Ovary (tissue), 9 donors: ENCODE data around the gene KIZ. TPM values are rescaled to one million over a fixed set of nuclear protein-coding genes. Genes with fewer than 3 reads are reported as not detected.

Experiments
- DNase-seq, 5 donors: peaks; one replicate each; pipeline ENCODE4 v3.0.0-alpha.2; 2019 to 2020
- H3K27ac ChIP-seq, 2 donors: fragments of 200-600 bp; one replicate each; pipeline versions ENCODE4 v1.5.1 to v1.8.0; 2019 to 2022
- H3K27me3 ChIP-seq: fragments of 200-600 bp; one replicate; pipeline ENCODE4 v1.8.0; 2022
- H3K36me3 ChIP-seq: fragments of 200-600 bp; sonication (generic); one replicate; pipeline ENCODE4 v1.5.1; 2019
- H3K4me1 ChIP-seq: one replicate; pipeline ENCODE4 v1.8.1; 2013; ENCODE audit warnings: mild to moderate bottlenecking, moderate library complexity; ENCODE audit not compliant: insufficient read depth
- H3K4me3 ChIP-seq: fragments of 200-600 bp; sonication (generic); one replicate; pipeline ENCODE4 v1.5.1; 2017
- H3K9me3 ChIP-seq, 2 donors: fragments of 200-600 bp in 1 of 2; sonication (generic) in 1 of 2; one replicate each; pipeline versions ENCODE4 v1.5.1 to v1.8.1; 2013 to 2019; ENCODE audit warnings: mild to moderate bottlenecking in 1 of 2, moderate library complexity in 1 of 2
- EP300 ChIP-seq: sonication (generic); formaldehyde crosslinking; IDR thresholded peaks from one replicate; pipeline ENCODE4 v1.6.1; 2017; ENCODE audit warnings: antibody characterized with exemption
- POLR2A ChIP-seq: fragments of 450-650 bp; IDR thresholded peaks from one replicate; pipeline ENCODE4 v1.6.1; 2017; ENCODE audit warnings: antibody characterized with exemption, mild to moderate bottlenecking, moderate library complexity
- WGBS, 3 donors: extraction: QIAGEN DNeasy Blood & Tissue Kit in 1 of 3; methylation state at CpG; one replicate each; pipeline versions ENCODE4 v1.1.5 to v1.1.7; 2013 to 2017; 5-methylcytosine and 5-hydroxymethylcytosine counted together
- intact Hi-C, 4 donors: fragments of 100-400 bp; cut with DNase I; formaldehyde crosslinking; loops; one replicate each; pipeline versions ENCODE4 v1.11.0 to v1.15.1; 2022 to 2023
- polyA plus RNA-seq, 2 donors: library from polyadenylated mRNA; stranded (reverse); fragments of 200-250 nt in 1 of 2; fragments of 350-450 nt in 1 of 2; fragmentation: Illumina TruSeq in 1 of 2; extraction: RNeasy Lipid Tissue Mini Kit (QIAGEN cat#74804) in 1 of 2; gene quantifications; one replicate each; pipeline ENCODE4 v1.2.3, GENCODE V29; 2013 to 2014
- total RNA-seq, 7 donors: library from RNA; depleted of rRNA in 2 of 7; stranded (reverse); fragments of >200 nt in 2 of 7; fragmentation: NEBNext Ultra II Directional in 3 of 7; extraction: Animal tissue kit (Norgen Biotek cat#: 25700) in 3 of 7; gene quantifications; one replicate each; pipeline versions ENCODE4 v1.1.0 to v1.2.4, GENCODE V29; 2016 to 2023
- TF ChIP-seq, protein P1 (sequence below), 3 donors: fragments of 450-650 bp in 2 of 3; fragments of 200-600 bp in 1 of 3; IDR thresholded peaks; one replicate each; pipeline versions ENCODE4 v1.5.1 to v1.8.0; 2016 to 2022; ENCODE audit warnings: antibody characterized with exemption in 3 of 3, mild to moderate bottlenecking in 1 of 3
- donor health status: DM: no; HTN: no; CAD: no; lungs with moderate emphysema.
- donor health status: DM: no; HTN: no; CAD: no.
- donor health status: Bipolar disorder and iron deficiency.
- donor health status: DM: yes; HTN: yes; CAD: no.
- donor health status: DM: no; HTN: no; CAD: no.
- donor health status: DM: yes; HTN: yes; CAD: no.

Gene KIZ
- total and polyA plus RNA-seq, 9 donors: 20.5 to 59.5 (median 42.1) TPM

DNA sequence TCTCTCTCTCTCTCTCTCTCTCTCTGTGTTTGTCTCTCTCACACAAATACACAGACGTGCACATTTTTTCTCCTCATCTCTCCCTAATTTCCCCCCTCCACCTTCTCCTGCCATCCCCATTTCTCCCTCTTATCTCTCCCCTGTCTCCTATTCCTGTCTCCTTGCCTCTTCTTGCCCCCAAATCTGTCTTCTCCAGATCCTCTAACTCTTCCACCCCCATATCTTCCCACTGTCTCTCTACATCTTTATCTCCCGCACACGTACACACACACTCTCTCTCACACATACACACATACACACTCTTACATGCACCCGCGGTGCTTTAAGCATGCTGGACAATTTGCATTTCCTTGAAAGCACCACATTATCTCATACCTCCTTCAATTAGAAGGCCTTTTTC lies 15.9 kb downstream of the KIZ start:
- WGBS, 3 donors: 82 to 89% (median 84%) methylated on average over 5 of the region's 5 CpGs
- intact Hi-C loops: no loop called here
- Histone ChIP-seq H3K27me3 (no peaks in the 10 kb centered on the region), H3K9me3 (no peaks in the 10 kb centered on the region), H3K4me1 (peaks cover 2% of the 10 kb centered on the region), H3K36me3 (no peaks in the 10 kb centered on the region), H3K4me3 (no peak overlapping the region), H3K27ac (no peak overlapping the region)
- TF ChIP-seq EP300: no peak
- TF ChIP-seq POLR2A: no peak
- TF ChIP-seq, protein P1, sequence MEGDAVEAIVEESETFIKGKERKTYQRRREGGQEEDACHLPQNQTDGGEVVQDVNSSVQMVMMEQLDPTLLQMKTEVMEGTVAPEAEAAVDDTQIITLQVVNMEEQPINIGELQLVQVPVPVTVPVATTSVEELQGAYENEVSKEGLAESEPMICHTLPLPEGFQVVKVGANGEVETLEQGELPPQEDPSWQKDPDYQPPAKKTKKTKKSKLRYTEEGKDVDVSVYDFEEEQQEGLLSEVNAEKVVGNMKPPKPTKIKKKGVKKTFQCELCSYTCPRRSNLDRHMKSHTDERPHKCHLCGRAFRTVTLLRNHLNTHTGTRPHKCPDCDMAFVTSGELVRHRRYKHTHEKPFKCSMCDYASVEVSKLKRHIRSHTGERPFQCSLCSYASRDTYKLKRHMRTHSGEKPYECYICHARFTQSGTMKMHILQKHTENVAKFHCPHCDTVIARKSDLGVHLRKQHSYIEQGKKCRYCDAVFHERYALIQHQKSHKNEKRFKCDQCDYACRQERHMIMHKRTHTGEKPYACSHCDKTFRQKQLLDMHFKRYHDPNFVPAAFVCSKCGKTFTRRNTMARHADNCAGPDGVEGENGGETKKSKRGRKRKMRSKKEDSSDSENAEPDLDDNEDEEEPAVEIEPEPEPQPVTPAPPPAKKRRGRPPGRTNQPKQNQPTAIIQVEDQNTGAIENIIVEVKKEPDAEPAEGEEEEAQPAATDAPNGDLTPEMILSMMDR (IDR thresholded peaks at IDR 0.05): no peak
- no peak for DNase-seq

DNA sequence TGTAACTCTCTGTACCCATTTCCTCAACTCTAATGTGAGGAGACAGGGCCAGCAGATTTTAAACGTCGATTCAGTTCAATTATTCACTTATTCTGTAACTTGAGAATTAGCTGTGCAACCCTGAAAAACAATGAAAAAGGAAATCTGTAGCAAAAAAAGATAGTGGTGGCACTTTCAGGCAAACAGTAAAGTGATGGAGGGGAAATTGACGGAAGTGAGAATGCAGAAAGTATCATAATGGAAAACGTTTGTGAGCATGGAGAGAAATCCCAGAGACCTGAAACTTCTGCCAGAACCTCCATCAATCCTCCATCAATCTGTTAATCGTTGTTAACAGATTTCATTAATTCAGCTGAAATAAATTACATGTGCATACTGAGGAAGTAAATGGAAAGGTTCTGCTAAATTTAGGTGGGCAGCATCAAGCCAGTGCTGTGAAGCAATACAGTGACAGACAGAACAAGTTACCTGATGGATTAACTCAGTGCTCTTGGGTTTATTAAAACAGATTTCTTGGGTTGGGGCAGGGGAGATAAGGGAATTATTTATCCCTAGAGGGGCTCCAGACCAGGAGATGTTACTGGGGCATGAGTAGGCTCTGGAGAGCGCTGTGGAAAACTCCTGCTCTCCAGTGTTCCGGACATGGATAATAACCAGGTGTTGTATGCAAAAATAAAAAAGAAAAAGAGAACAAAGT lies 17.5 kb downstream of the KIZ start:
- intact Hi-C loops: no loop called here
- TF ChIP-seq, protein P1 (IDR thresholded peaks at IDR 0.05): no peak
- DNase-seq: no peak
- Histone ChIP-seq H3K4me3 (no peak overlapping the region), H3K27me3 (no peaks in the 10 kb centered on the region), H3K4me1 (peaks cover 2% of the 10 kb centered on the region), H3K9me3 (no peaks in the 10 kb centered on the region), H3K36me3 (no peaks in the 10 kb centered on the region), H3K27ac (no peak overlapping the region)
- 90 to 92% (median 92%) methylated on average over 7 of the region's 7 CpGs for WGBS, 3 donors

DNA sequence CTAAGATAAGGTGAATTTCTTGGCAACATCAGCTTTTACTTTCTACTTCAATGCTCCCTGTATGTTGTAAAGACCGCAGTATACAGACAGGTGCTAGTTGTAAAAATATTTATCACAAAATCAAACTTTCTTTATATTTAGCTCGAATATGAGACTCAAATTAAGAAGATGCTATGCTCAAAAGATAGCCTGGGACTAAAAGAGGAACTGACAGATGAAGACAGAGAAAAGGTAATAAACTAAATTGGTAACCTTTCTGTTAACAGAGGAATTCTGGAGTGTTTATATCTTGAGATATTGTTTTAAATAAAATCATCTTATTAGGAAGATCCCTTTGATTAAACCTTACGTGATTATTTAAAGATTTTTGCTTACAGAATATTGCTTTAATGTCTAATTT lies 19.5 kb downstream of the KIZ start:
- Histone ChIP-seq H3K27me3 (no peaks in the 10 kb centered on the region), H3K4me1 (peaks cover 2% of the 10 kb centered on the region), H3K36me3 (no peaks in the 10 kb centered on the region), H3K9me3 (no peaks in the 10 kb centered on the region), H3K4me3 (no peak overlapping the region), H3K27ac (no peak overlapping the region)
- WGBS, 3 donors: 80 to 88% (median 83%) methylated on average over 3 of the region's 3 CpGs
- TF ChIP-seq, protein P1 (IDR thresholded peaks at IDR 0.05): no peak
- TF ChIP-seq EP300 (no peak), POLR2A (no peak)
- no peak for DNase-seq
- intact Hi-C loops: no loop called here

DNA sequence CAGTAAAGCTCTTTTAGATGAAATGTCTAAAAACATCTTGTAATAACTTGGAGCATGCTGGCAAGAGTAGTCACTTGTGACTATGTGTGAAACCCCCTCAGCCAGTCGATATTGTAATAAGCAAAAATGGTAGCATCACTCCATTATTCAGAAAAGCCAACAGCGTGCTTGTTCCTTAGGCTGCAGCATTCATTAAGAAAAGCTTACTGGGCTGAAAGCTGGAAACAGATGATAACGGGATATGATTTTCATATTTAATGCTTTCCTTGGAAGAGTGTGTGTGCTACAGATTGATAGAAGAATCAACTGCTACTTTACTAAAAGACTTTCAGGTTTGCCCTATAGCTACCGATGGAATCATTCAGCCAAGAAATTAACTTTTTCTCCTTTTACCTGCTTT lies 20.3 kb downstream of the KIZ start:
- Histone ChIP-seq H3K27me3 (no peaks in the 10 kb centered on the region), H3K27ac (no peak overlapping the region), H3K9me3 (no peaks in the 10 kb centered on the region), H3K36me3 (no peaks in the 10 kb centered on the region), H3K4me1 (peaks cover 2% of the 10 kb centered on the region), H3K4me3 (no peak overlapping the region)
- intact Hi-C loops: no loop called here
- DNase-seq: no peak
- TF ChIP-seq POLR2A (no peak), EP300 (no peak)
- TF ChIP-seq, protein P1 (IDR thresholded peaks at IDR 0.05): no peak
- 32 to 57% (median 49%) methylated on average over 4 of the region's 4 CpGs for WGBS, 3 donors
